Cerebellar nuclear complex (tissue), 1 donor: ENCODE measurements around the gene ENG.
A peak's percentile ranks its signal among the peaks of the same experiment; 100 is the strongest.
"Not testable (repeated sequence)": the region's sequence is repeated elsewhere in the genome, so short reads cannot be mapped to it uniquely, and the experiment has no call there.

Experiments used
- DNase-seq, 2 experiments: peaks; one replicate each; lab custom pipeline; 2025; lab: John Stamatoyannopoulos, UW

Gene ENG

GRCh38 chr9:127878652-127879390 is 24.4 kb upstream of the ENG start:
- no peak for DNase-seq

- no peak for DNase-seq
Measured at GRCh38 chr9:127878001-127878651, 23.7 kb upstream of the ENG start.

GRCh38 chr9:127877566-127877998 is 23.1 kb upstream of the ENG start, which contains the start of gene AK1:
AK1 (minus strand) TSS chr9:127877675; CDS start chr9:127874617, 3,058 bp downstream.
- peak in 1 of 2 experiments; percentile 37 for DNase-seq

GRCh38 chr9:127876764-127877562 is 22.5 kb upstream of the ENG start:
- DNase-seq = no peak

GRCh38 chr9:127876026-127876763 is 21.7 kb upstream of the ENG start:
- DNase-seq = no peak

- no peak for DNase-seq
Measured at GRCh38 chr9:127875306-127875966, 21.0 kb upstream of the ENG start.

GRCh38 chr9:127874301-127875221 is 20.1 kb upstream of the ENG start:
- DNase-seq = no peak

- no peak for DNase-seq
Measured at GRCh38 chr9:127873886-127874285, 19.4 kb upstream of the ENG start.

GRCh38 chr9:127873223-127873691 is 18.8 kb upstream of the ENG start:
- DNase-seq = no peak

GRCh38 chr9:127872369-127873222 is 18.1 kb upstream of the ENG start:
- DNase-seq = no peak

- no peak for DNase-seq
Measured at GRCh38 chr9:127871531-127871930, 17.1 kb upstream of the ENG start.

- no peak for DNase-seq
Measured at GRCh38 chr9:127870887-127871286, 16.4 kb upstream of the ENG start.

GRCh38 chr9:127870153-127870491 is 15.7 kb upstream of the ENG start:
- not testable (repeated sequence) for DNase-seq

GRCh38 chr9:127869310-127870152 is 15.1 kb upstream of the ENG start:
- DNase-seq = peak in 1 of 2 experiments; percentile 38

GRCh38 chr9:127868278-127868902 is 13.9 kb upstream of the ENG start:
- DNase-seq = no peak

GRCh38 chr9:127867356-127868277 is 13.2 kb upstream of the ENG start:
- DNase-seq = no peak

GRCh38 chr9:127866535-127866934 is 12.1 kb upstream of the ENG start:
- no peak for DNase-seq
